NCI-H187 (cell line): ENCODE data around the gene LIMS4.
"Not testable (repeated sequence)": the region's sequence is repeated elsewhere in the genome, so short reads cannot be mapped to it uniquely, and the experiment has no call there.

Experiments used
- DNase-seq, 2 experiments: peaks; one replicate each; lab custom pipeline; 2025; lab: John Stamatoyannopoulos, UW

The LIMS4 gene

DNA sequence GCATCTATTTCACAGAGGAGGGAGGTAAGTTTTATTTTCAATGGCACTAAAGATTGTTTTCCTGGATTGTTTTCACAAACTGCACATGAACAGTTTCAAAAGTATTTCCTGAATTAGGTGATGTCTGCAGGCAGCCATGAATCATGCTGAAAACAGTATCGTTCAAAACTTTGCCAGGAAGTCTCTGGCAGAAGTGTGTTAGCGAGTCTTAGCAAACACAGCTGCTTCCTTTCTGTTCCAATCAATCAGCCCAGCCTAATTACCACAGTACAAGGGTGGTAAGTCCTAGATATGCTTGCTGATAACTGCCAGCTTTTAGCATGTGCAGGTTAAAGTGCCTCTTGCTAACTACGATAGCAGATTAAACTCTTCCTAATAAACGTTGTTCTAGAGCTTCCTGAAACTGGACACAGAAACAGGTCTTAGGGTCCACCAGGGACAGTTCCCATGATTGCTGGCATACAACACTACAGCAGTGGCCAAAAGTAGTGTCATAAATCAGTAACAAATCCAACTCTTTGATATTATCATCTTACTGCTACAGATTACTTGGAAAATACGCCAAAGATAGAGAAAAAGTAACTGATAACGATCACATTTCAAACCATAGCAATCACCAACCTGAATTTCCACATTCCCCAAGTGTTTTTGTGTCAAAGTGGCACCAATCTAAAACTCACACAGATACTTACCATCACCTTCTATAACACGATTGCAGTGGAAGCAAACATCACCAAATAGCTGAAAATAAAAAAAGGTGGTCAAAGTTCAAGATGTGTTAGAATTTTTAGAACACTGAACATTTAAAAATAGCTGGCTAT lies 23.3 kb downstream of the LIMS4 start:
- not testable (repeated sequence) for DNase-seq

- not testable (repeated sequence) for DNase-seq
Observed at GRCh38 chr2:110446644-110447043, 26.0 kb downstream of the LIMS4 start.

- not testable (repeated sequence) for DNase-seq
Observed at GRCh38 chr2:110443305-110444005, 29.2 kb downstream of the LIMS4 start.

DNA sequence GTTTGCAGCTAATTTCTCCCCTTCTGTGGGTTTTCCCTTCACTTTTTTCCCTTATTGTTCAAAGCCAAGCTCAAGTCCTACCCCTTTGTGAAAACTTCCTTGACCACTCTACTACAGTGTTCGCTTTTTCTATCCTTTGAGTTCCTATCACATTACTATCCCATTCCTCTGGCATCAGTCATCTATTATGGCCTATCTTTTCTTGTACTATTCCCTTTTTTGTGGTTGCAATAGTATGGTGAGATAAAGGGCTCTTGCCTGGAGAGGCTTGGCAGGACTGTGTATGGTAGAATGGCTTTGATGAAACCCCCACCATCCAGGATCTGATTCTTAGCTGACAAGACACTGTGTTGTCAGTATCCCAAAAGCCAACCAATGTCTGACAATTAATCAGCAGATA lies 30.7 kb downstream of the LIMS4 start:
- not testable (repeated sequence) for DNase-seq

DNA sequence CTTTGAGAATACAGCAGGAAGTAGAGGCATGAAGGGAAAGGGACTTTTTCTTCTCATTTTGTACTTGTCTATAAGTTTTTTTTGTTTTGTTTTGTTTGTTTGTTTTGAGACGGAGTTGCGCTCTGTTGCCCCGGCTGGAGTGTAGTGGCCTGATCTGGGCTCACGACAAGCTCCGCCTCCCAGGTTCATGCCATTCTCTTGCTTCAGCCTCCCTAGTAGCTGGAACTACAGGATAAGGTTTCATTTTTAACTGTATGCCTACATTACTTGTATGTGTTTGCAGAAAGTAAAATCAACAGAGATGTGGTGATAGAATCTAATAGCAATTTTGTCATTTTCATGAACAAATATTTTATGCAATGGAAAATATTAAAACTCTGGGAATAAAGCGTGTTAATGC lies 38.1 kb downstream of the LIMS4 start:
- DNase-seq = not testable (repeated sequence)

GRCh38 chr2:110425725-110426124 lies 46.9 kb downstream of the LIMS4 start:
- not testable (repeated sequence) for DNase-seq

GRCh38 chr2:110424421-110424820 lies 48.2 kb downstream of the LIMS4 start:
- DNase-seq = not testable (repeated sequence)

DNA sequence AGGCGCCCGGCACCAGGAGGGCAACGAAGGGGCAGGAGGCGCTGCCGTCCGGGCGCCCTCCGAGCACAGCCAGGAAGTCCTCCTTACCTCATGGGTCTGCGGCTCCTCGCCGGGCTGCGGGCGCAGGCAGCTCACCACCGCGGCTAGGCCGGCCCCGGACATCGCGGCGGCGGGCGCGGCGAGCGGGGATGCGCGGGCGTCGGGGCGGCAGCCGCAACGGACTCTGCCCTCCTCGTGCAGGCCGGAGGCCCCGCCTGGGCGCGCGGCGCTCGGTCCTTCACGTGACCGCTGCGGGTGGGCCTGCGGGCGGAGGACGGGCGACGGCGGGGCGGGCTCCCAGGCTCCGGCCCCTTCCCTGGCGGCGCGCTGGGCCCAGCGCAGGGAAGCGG lies 49.0 kb downstream of the LIMS4 start:
- not testable (repeated sequence) for DNase-seq

GRCh38 chr2:110422852-110423573 lies 49.6 kb downstream of the LIMS4 start:
- not testable (repeated sequence) for DNase-seq

- DNase-seq = not testable (repeated sequence)
Observed at GRCh38 chr2:110420641-110421354, 51.8 kb downstream of the LIMS4 start.

DNA sequence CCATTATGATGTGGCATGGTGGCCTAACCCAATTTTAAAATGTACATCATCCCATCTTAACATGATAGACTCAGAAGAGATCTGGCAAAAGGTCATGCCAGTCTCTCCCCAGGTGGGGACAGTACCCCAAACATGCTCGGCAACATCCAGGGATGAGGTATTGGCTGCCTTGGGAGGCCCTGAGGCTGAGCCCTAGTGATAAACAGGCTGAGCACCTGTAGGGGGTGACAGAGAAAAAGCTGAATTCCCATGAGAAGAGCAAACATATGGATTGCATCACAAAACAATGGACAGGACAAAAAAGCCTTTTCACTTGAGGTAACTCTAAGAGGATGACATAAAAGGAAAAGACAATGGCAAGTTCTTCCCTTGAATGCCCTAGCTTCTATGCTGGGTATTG lies 65.5 kb downstream of the LIMS4 start:
- DNase-seq = not testable (repeated sequence)

GRCh38 chr2:110404988-110405387 lies 67.6 kb downstream of the LIMS4 start:
- DNase-seq = not testable (repeated sequence)

GRCh38 chr2:110404246-110404645 lies 68.4 kb downstream of the LIMS4 start:
- DNase-seq = not testable (repeated sequence)

DNA sequence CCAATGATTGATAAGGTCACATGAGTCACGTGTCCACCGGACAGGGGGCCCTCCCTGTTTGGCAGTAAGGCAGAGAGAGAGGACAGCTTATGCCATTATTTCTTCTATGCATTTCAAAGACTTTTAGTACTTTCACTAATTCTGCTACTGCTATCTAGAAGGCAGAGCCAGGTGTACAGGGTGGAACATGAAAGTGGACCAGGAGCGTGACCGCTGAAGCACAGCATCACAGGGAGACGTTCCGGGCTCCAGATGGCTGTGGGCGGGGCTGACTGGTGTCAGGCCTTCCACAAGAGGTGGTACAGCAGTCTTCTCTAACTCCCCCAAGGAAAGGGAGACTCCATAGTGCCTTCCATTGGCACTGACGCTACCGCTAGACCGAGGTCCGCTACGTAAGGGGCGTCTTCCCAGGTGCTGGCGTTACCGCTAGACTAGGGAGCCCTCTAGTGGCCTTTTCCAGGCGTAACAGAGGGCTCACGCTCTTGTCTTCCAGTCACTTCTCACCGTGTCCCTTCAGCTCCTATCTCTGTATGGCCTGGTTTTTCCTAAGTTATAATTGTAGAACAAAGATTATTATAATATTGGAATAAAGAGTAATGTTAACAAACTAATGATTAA lies 71.5 kb downstream of the LIMS4 start:
- DNase-seq = not testable (repeated sequence)

- not testable (repeated sequence) for DNase-seq
Observed at GRCh38 chr2:110399378-110399777, 73.2 kb downstream of the LIMS4 start.

DNA sequence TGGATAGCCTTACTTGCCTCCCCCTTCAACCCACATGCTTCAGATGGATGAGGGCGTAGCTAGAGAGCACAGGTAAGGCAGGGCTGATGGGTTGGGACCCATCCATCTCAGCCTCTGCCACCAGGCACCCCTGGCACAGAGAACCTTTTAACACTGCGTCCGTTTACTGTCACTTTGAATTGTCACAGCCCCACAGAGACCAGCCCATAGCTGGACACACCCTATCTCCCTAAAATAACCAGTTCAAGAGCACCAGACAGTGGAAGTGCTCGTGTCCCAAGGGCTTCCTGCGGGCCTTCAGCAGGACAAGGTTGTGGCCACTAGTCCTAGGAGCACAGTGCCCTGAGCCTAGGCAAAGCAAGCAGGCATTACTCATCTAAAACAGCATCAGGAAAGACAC lies 76.6 kb downstream of the LIMS4 start:
- not testable (repeated sequence) for DNase-seq
